CD14-positive monocyte (primary cell): ENCODE results near the gene LCORL. TPM values are rescaled to one million over a fixed set of nuclear protein-coding genes. Genes with fewer than 3 reads are reported as not detected.

Experiments used
- DNase-seq, 3 donors: peaks; one replicate each; pipeline ENCODE4 v3.0.0-alpha.2; 2011 to 2022
- H2AFZ ChIP-seq: 2 replicates; pipeline ENCODE4 v1.6.0; 2012; ENCODE audit warnings: mild to moderate bottlenecking, low read depth, low read length, inconsistent platforms; ENCODE audit not compliant: insufficient read depth, poor library complexity, severe bottlenecking
- H3K27ac ChIP-seq, 2 donors: 1 replicate in 1 of 2; 2 replicates in 1 of 2; pipeline ENCODE4 v1.5.1; 2012 to 2013; ENCODE audit warnings: low read length in 2 of 2, control low read depth in 1 of 2, inconsistent platforms in 1 of 2, low read depth in 1 of 2, mild to moderate bottlenecking in 1 of 2
- H3K27me3 ChIP-seq, 2 donors: one replicate each; pipeline versions ENCODE4 v1.6.0 to v1.6.1; 2011 to 2013; ENCODE audit warnings: low read length in 2 of 2; ENCODE audit not compliant: control insufficient read depth in 2 of 2, insufficient read depth in 2 of 2
- H3K36me3 ChIP-seq, 2 donors: replicated peaks in 1 of 2; 1 replicate in 1 of 2; 2 replicates in 1 of 2; pipeline versions ENCODE4 v1.5.1 to v1.6.1; 2012 to 2013; ENCODE audit warnings: low read length in 2 of 2, control low read depth in 1 of 2, inconsistent platforms in 1 of 2, mild to moderate bottlenecking in 1 of 2; ENCODE audit not compliant: insufficient read depth in 2 of 2, control insufficient read depth in 1 of 2
- H3K4me1 ChIP-seq, 2 donors: 1 replicate in 1 of 2; 2 replicates in 1 of 2; pipeline versions ENCODE4 v1.5.1 to v1.6.1; 2012 to 2013; ENCODE audit warnings: low read length in 2 of 2, control low read depth in 1 of 2, inconsistent platforms in 1 of 2, mild to moderate bottlenecking in 1 of 2, moderate library complexity in 1 of 2; ENCODE audit not compliant: insufficient read depth in 2 of 2, control insufficient read depth in 1 of 2
- H3K4me2 ChIP-seq: replicated peaks from 2 replicates; pipeline ENCODE3; 2012; ENCODE audit warnings: low read length, moderate library complexity, mild to moderate bottlenecking; ENCODE audit not compliant: poor library complexity, severe bottlenecking; ENCODE audit errors: extremely low read depth
- H3K4me3 ChIP-seq, 3 experiments: fragments of 200-600 bp in 1 of 3; sonication (generic) in 1 of 3; replicated peaks in 1 of 3; 1 replicate in 2 of 3; 2 replicates in 1 of 3; pipeline ENCODE4 v1.5.1; 2011 to 2013; ENCODE audit warnings: low read length in 3 of 3, mild to moderate bottlenecking in 3 of 3, control low read depth in 2 of 3, low read depth in 2 of 3, inconsistent platforms in 1 of 3, moderate library complexity in 1 of 3
- H3K79me2 ChIP-seq: 2 replicates; pipeline ENCODE4 v1.6.0; 2012; ENCODE audit warnings: mild to moderate bottlenecking, control low read depth, inconsistent platforms, low read length, moderate library complexity; ENCODE audit not compliant: insufficient read depth
- H3K9ac ChIP-seq: 2 replicates; pipeline ENCODE4 v1.6.0; 2017; ENCODE audit warnings: low read length, mild to moderate bottlenecking; ENCODE audit not compliant: insufficient read depth, poor library complexity, severe bottlenecking
- H3K9me3 ChIP-seq, 2 donors: replicated peaks in 1 of 2; 1 replicate in 1 of 2; 2 replicates in 1 of 2; pipeline versions ENCODE4 v1.5.1 to v1.6.1; 2012 to 2013; ENCODE audit warnings: low read length in 2 of 2, control low read depth in 1 of 2; ENCODE audit not compliant: control insufficient read depth in 1 of 2, insufficient read depth in 1 of 2
- H4K20me1 ChIP-seq: 2 replicates; pipeline ENCODE4 v1.6.0; 2012; ENCODE audit warnings: mild to moderate bottlenecking, low read length, control low read depth, moderate library complexity; ENCODE audit not compliant: insufficient read depth
- H3K27ac Mint-ChIP-seq, 7 donors: one replicate each; pipeline ENCODE4 v1.8.0; 2020; ENCODE audit warnings: mild to moderate bottlenecking in 7 of 7, mixed read lengths in 7 of 7, moderate library complexity in 6 of 7, inconsistent platforms in 2 of 7
- H3K27me3 Mint-ChIP-seq, 3 donors: one replicate each; pipeline ENCODE4 v1.8.0; 2021 to 2022; ENCODE audit warnings: low read depth in 3 of 3, mild to moderate bottlenecking in 3 of 3, mixed read lengths in 3 of 3, moderate library complexity in 3 of 3, inconsistent platforms in 1 of 3
- H3K36me3 Mint-ChIP-seq, 2 donors: one replicate each; pipeline ENCODE4 v1.8.0; 2020; ENCODE audit warnings: mixed read lengths in 2 of 2, inconsistent platforms in 1 of 2, mild to moderate bottlenecking in 1 of 2
- H3K4me1 Mint-ChIP-seq: one replicate; pipeline ENCODE4 v1.8.0; 2020; ENCODE audit warnings: mild to moderate bottlenecking, mixed read lengths
- H3K4me3 Mint-ChIP-seq, 2 donors: one replicate each; pipeline ENCODE4 v1.8.0; 2020; ENCODE audit warnings: mild to moderate bottlenecking in 2 of 2, mixed read lengths in 2 of 2, moderate library complexity in 1 of 2
- H3K9me3 Mint-ChIP-seq, 7 donors: one replicate each; pipeline ENCODE4 v1.8.0; 2020 to 2022; ENCODE audit warnings: mixed read lengths in 7 of 7, mild to moderate bottlenecking in 6 of 7, moderate library complexity in 6 of 7, inconsistent platforms in 2 of 7
- CTCF ChIP-seq: fragments of 200-600 bp; IDR thresholded peaks from one replicate; pipeline ENCODE4 v1.8.0; 2022; ENCODE audit warnings: antibody characterized with exemption, mild to moderate bottlenecking
- WGBS: methylation state at CpG from one replicate; pipeline ENCODE4 v1.1.5; 2013; ENCODE audit warnings: missing lambda C conversion rate; ENCODE audit not compliant: insufficient coverage; 5-methylcytosine and 5-hydroxymethylcytosine counted together
- intact Hi-C, 2 donors: fragments of 100-400 bp; cut with micrococcal nuclease; formaldehyde crosslinking; loops; one replicate each; pipeline versions ENCODE4 v1.15.0 to v1.15.1; 2023
- polyA plus RNA-seq, 3 donors: library from polyadenylated mRNA; depleted of rRNA in 1 of 3; unstranded in 2 of 3; stranded (reverse) in 1 of 3; fragments of 300-500 nt in 2 of 3; fragments of >200 nt in 1 of 3; fragmentation: Illumina TruSeq in 2 of 3; gene quantifications; 1 replicate in 2 of 3; 2 replicates in 1 of 3; pipeline ENCODE4 v1.2.3, GENCODE V29; 2012 to 2021

Gene LCORL
- polyA plus RNA-seq, 3 donors: 3.1 to 19.1 (median 9.6) TPM

- Mint-ChIP-seq H3K9me3 (peaks cover 7 to 24% (median 16%) of the 10 kb centered on the region in 7 donors), H3K4me3 (no peak overlapping the region), H3K27me3 (no peaks in the 10 kb centered on the region), H3K36me3 (peaks cover 26 to 36% of the 10 kb centered on the region in 2 donors), H3K4me1 (no peaks in the 10 kb centered on the region), H3K27ac (no peak overlapping the region)
- Histone ChIP-seq H2AFZ (no peak overlapping the region), H4K20me1 (peaks cover 3% of the 10 kb centered on the region), H3K9ac (no peak overlapping the region), H3K27ac (no peak overlapping the region), H3K36me3 (peaks cover 0 to 14% of the 10 kb centered on the region in 2 donors), H3K79me2 (no peaks in the 10 kb centered on the region), H3K4me1 (no peaks in the 10 kb centered on the region), H3K27me3 (no peaks in the 10 kb centered on the region), H3K9me3 (peaks cover 0 to 4% of the 10 kb centered on the region in 2 donors), H3K4me3 (no peak overlapping the region), H3K4me2 (no peak overlapping the region)
- no CpG with 5 or more reads among the region's 3 CpGs for WGBS
- DNase-seq: no peak
- no peak for TF ChIP-seq CTCF
- intact Hi-C loops: no loop called here
Measured at GRCh38 chr4:17932041-17932440, 89.5 kb downstream of the LCORL start.

GRCh38 chr4:17930256-17930655 lies 91.3 kb downstream of the LCORL start:
- WGBS: no CpG with 5 or more reads among the region's 3 CpGs
- H3K36me3 ChIP-seq: peaks cover 0 to 24% of the 10 kb centered on the region in 2 donors
- H3K9ac ChIP-seq: no peak overlapping the region
- no peak overlapping the region for H3K27ac ChIP-seq
- intact Hi-C loops: no loop called here
- H3K4me2 ChIP-seq: no peak overlapping the region
- H3K4me3 ChIP-seq: no peak overlapping the region
- H3K4me1 ChIP-seq: no peaks in the 10 kb centered on the region
- H3K27me3 ChIP-seq: no peaks in the 10 kb centered on the region
- no peak overlapping the region for H2AFZ ChIP-seq
- Mint-ChIP-seq H3K27me3 (no peaks in the 10 kb centered on the region), H3K27ac (no peak overlapping the region), H3K9me3 (peaks cover 6 to 20% (median 12%) of the 10 kb centered on the region in 7 donors), H3K36me3 (peaks cover 23 to 33% of the 10 kb centered on the region in 2 donors), H3K4me1 (no peaks in the 10 kb centered on the region), H3K4me3 (no peak overlapping the region)
- H3K9me3 ChIP-seq: peaks cover 0 to under 1% of the 10 kb centered on the region in 2 donors
- no peak for TF ChIP-seq CTCF
- peaks cover 3% of the 10 kb centered on the region for H4K20me1 ChIP-seq
- no peak for DNase-seq
- no peaks in the 10 kb centered on the region for H3K79me2 ChIP-seq
